Motor neuron (in vitro differentiated cells): ENCODE results near the gene DCHS1. TPM values are rescaled to one million over a fixed set of nuclear protein-coding genes. Genes with fewer than 3 reads are reported as not detected.
A peak's percentile ranks its signal among the peaks of the same experiment; 100 is the strongest.

Experiments
- ATAC-seq, 8 experiments: fragments of 200-7000 bp; cut with Tn5 transposase; replicated peaks in 6 of 8; 2 replicates each; pipeline ENCODE4 v1.8.0; 2021; ENCODE audit warnings: mild to moderate bottlenecking in 8 of 8, moderate library complexity in 8 of 8
- H3K27ac ChIP-seq, 2 donors: fragments of 250-450 bp; sonication (Bioruptor Pico); 2 replicates each; pipeline ENCODE4 v1.9.0; 2021; ENCODE audit warnings: antibody characterized with exemption in 2 of 2, mild to moderate bottlenecking in 2 of 2, moderate library complexity in 1 of 2
- H3K4me1 ChIP-seq, 2 donors: fragments of 250-450 bp; sonication (Bioruptor Pico); replicated peaks in 1 of 2; 2 replicates each; pipeline ENCODE4 v1.6.1; 2021; ENCODE audit warnings: antibody characterized with exemption in 2 of 2, mild to moderate bottlenecking in 2 of 2, moderate library complexity in 1 of 2
- H3K4me3 ChIP-seq, 5 donors: fragments of 250-450 bp; sonication (Bioruptor Pico); 2 replicates each; pipeline ENCODE4 v1.9.0; 2021; ENCODE audit warnings: antibody characterized with exemption in 5 of 5, mild to moderate bottlenecking in 5 of 5, moderate library complexity in 4 of 5
- WGBS, 10 experiments: fragments of 450-650 bp; shearing (Covaris generic); methylation state at CpG; one replicate each; pipeline ENCODE4 v1.0.0; 2022; 5-methylcytosine and 5-hydroxymethylcytosine counted together
- in situ Hi-C, 9 experiments: fragments of 400-800 bp; cut with MboI; loops; one replicate each; pipeline ENCODE4 v1.15.0; 2021; ENCODE audit warnings: low sequenced_read_pairs in 9 of 9, low pct_unique_long_range_greater_than_20kb in 2 of 9; ENCODE audit not compliant: unreplicated experiment in 9 of 9
- total RNA-seq, 8 experiments: library from RNA; unstranded; fragments of 300-600 nt; gene quantifications; 2 replicates each; pipeline versions ENCODE4 v1.2.3 to v1.2.4, GENCODE V29; 2022

The DCHS1 gene
- total RNA-seq, 8 experiments from 2014 or later = 3.9 to 45.4 (median 24.3) TPM

DNA sequence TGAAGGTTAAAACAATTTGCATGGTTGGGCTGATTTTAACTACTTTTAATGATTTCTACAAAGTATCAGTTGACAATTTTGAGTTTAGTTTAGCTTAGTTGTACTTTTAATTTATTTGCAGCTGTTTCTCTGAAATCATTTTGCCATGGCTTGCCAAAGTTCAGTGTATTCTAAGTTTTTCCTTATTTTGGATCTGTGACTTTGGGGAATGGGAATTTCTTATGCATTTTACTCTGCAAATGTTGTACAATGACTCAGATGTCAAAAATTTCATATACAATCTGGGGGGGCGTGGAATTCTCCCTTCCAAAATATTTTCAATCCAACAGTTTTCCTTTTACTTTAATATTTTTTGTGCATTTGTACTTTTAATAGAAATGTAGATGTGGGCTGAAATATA lies 8.9 kb upstream of the DCHS1 start:
- H3K4me3 ChIP-seq = no peak overlapping the region
- ATAC-seq = no peak
- H3K4me1 ChIP-seq = no peaks in the 10 kb centered on the region
- H3K27ac ChIP-seq = no peak overlapping the region
- 0% methylated on average over 1 of the region's 1 CpG; no CpG with 5 or more reads in 5 of the 10 experiments for WGBS, 10 experiments
- in situ Hi-C loops = no loop called here

GRCh38 chr11:6663794-6664469 lies 8.3 kb upstream of the DCHS1 start:
- peak in 2 of 8 experiments; percentile 35 to 53 for ATAC-seq
- Histone ChIP-seq H3K4me3 (no peak overlapping the region), H3K4me1 (no peaks in the 10 kb centered on the region), H3K27ac (no peak overlapping the region)
- 0 to 90% (median 75%) methylated on average over 1 to 2 of the region's 3 CpGs; no CpG with 5 or more reads in 5 of the 10 experiments for WGBS, 10 experiments
- in situ Hi-C loops = no loop called here

- WGBS, 10 experiments = 57 to 93% (median 84%) methylated on average over 1 to 3 of the region's 3 CpGs
- no peak overlapping the region for H3K4me3 ChIP-seq
- ATAC-seq = no peak
- in situ Hi-C loops = no loop called here
- no peak overlapping the region for H3K27ac ChIP-seq
- peaks cover 6 to 10% of the 10 kb centered on the region in 2 donors for H3K4me1 ChIP-seq
These were observed 5.1 kb upstream of the DCHS1 start for GRCh38 chr11:6660712-6661111.

DNA sequence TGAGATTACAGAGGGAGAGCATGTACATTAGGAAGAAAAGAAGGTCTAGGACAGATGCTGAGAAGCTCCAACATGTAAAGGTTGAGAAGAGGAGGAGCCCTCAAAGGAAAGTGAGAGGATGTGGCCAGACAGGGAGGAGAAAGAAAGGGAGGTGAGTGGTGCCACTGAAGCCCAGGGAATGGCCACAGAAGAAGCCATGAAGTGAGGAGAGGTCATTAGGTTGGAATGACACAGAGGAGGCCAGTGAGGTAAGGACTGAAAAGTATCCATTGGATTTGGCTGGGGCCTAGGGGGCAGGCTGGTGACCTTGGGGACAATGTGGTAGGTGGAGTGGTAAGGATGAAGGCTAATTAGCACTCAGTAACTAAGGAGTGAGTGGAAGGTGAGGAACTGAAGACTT lies 3.0 kb upstream of the DCHS1 start:
- no peak overlapping the region for H3K4me3 ChIP-seq
- in situ Hi-C loops = no loop called here
- no peak overlapping the region for H3K27ac ChIP-seq
- peaks cover 17 to 22% of the 10 kb centered on the region in 2 donors for H3K4me1 ChIP-seq
- no peak for ATAC-seq

DNA sequence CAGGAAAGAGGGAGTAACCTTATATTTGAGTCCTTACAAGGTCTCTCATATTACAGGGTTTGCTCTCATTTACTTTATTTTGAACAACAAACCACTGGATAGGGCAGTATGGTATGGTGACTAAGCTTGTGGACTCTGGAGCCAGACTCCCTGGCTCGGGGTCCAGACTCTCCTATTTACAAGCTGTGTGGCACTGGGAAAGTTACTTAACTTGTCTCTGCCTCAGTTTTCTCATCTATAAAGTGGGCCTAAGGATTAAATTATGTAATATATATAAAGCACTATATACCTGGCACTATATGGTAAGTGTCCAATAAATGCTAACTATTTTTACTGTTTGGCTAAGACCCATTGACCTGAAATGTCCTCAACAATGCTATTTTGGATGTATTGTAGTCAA lies 1.7 kb upstream of the DCHS1 start:
- ATAC-seq = no peak
- Histone ChIP-seq H3K4me1 (peaks cover 17 to 35% of the 10 kb centered on the region in 2 donors), H3K27ac (no peak overlapping the region), H3K4me3 (no peak overlapping the region)
- in situ Hi-C loops = no loop called here
- 0 to 100% (median 58%) methylated on average over 1 of the region's 1 CpG; no CpG with 5 or more reads in 4 of the 10 experiments for WGBS, 10 experiments

GRCh38 chr11:6656936-6657335 lies 1.3 kb upstream of the DCHS1 start:
- no peak for ATAC-seq
- in situ Hi-C loops = no loop called here
- Histone ChIP-seq H3K4me3 (peak overlapping the region; percentile 76 to 100 (median 88)), H3K27ac (peak overlapping the region in 1 of 2 donors; percentile 91), H3K4me1 (peaks cover 17 to 35% of the 10 kb centered on the region in 2 donors)
- WGBS, 10 experiments = 50 to 89% (median 72%) methylated on average over 2 to 4 of the region's 5 CpGs; no CpG with 5 or more reads in 4 of the 10 experiments

DNA sequence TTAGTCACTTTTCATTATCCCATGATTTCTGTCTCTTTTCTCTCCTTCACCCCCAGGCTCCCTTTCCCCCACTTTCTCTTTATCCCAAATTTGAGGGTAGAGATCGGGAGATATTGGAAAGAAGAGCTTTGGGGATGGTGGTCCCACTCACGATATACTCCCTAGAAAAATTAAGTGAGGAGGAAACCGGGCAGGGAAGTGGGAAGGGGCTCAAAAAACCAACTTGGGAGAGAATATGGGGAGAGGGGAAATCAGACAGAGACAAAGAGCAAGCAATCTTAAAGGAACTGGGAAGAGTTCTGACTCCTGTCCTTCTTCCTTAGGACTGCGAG lies 941 bp upstream of the DCHS1 start:
- WGBS, 10 experiments = 19 to 55% (median 42%) methylated on average over 2 to 4 of the region's 4 CpGs; no CpG with 5 or more reads in 1 of the 10 experiments
- no peak for ATAC-seq
- in situ Hi-C loops = no loop called here
- Histone ChIP-seq H3K4me1 (peaks cover 17 to 35% of the 10 kb centered on the region in 2 donors), H3K4me3 (peak overlapping the region; percentile 76 to 100 (median 88)), H3K27ac (peak overlapping the region; percentile 91 to 94)

GRCh38 chr11:6655020-6655789 lies 404 bp downstream of the DCHS1 start:
- WGBS, 10 experiments = 0 to 9% (median 0%) methylated on average over 1 to 4 of the region's 84 CpGs; no CpG with 5 or more reads in 7 of the 10 experiments
- in situ Hi-C loops = no loop called here
- Histone ChIP-seq H3K4me1 (peaks cover 17 to 35% of the 10 kb centered on the region in 2 donors), H3K4me3 (peak overlapping the region; percentile 76 to 100 (median 88)), H3K27ac (peak overlapping the region; percentile 94 to 97)
- peak; percentile 74 to 83 (median 77) for ATAC-seq

DNA sequence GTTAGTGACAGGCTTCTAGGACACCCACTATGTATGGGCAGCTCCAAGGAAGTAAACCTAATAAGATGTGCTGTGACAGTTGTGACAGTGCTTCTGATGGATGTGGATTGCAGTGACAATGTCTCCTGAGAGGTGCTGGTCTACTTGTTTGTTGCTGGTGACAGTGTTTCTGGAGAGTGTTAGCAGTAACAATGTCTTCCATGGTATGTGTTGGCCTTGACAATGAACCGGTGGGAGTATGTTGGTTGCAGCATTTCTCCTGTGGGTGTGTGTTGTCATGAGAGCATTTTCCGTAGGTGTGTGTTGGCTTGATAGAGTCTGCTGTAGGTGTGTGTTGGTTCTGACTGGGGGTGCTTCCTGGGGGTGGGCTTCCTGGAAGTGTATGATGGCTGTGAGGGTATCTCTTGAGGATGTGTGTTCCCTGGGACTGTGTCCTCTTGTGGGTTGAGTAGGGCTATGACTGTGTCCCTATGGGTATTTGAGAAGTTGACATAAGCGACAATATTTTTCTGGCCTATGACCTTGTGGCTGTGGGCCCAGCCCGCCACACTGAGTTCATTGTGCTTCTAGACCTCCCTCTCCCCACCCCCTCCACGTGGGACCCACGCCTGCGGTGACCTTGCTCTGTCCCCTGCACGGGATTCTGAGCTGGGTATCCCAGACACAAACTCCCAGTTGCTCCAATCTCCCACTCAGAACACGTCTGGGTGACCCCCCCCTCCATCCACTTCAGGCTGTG lies 1.2 kb downstream of the DCHS1 start:
- Histone ChIP-seq H3K4me1 (peaks cover 17 to 35% of the 10 kb centered on the region in 2 donors), H3K4me3 (peak overlapping the region; percentile 76 to 100 (median 88)), H3K27ac (peak overlapping the region; percentile 94 to 97)
- ATAC-seq = peak in 1 of 8 experiments; percentile 39
- in situ Hi-C loops = no loop called here
- 20 to 90% (median 67%) methylated on average over 1 to 6 of the region's 9 CpGs; no CpG with 5 or more reads in 5 of the 10 experiments for WGBS, 10 experiments

DNA sequence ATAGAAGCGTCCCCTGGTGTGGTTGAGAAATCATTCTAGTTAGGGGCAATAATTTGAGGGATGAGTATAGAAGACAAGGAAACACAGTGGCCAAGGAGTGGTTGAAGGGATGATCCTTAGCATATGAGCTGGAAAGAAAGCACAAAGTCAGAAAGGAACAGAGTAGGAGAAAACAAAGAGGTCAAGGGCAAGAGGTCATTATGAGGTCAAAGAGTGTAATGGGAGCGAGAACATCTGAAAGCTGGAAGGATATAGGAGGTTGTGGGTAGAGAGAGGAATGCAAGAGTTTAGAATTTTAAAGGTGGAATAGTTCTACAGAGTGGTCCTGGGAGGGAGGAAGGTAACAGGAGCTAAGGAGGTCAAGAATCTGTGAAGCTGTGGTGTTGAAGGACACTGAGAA lies 2.0 kb downstream of the DCHS1 start:
- ATAC-seq = no peak
- peak overlapping the region in 2 of 5 donors; percentile 85 to 100 for H3K4me3 ChIP-seq
- WGBS, 10 experiments = 58 to 100% (median 96%) methylated on average over 1 to 2 of the region's 2 CpGs
- peaks cover 17 to 35% of the 10 kb centered on the region in 2 donors for H3K4me1 ChIP-seq
- in situ Hi-C loops = no loop called here
- H3K27ac ChIP-seq = no peak overlapping the region

- ATAC-seq = no peak
- in situ Hi-C loops = no loop called here
- no peak overlapping the region for H3K4me3 ChIP-seq
These were observed 2.5 kb downstream of the DCHS1 start for GRCh38 chr11:6653097-6653496.

GRCh38 chr11:6652182-6652581 lies 3.4 kb downstream of the DCHS1 start:
- no peak for ATAC-seq
- in situ Hi-C loops = no loop called here
- H3K4me3 ChIP-seq = no peak overlapping the region
- no peak overlapping the region for H3K27ac ChIP-seq
- H3K4me1 ChIP-seq = peaks cover 23 to 45% of the 10 kb centered on the region in 2 donors
- 33 to 94% (median 68%) methylated on average over 2 to 3 of the region's 3 CpGs for WGBS, 10 experiments

More at GRCh38 chr11:6653097-6653496, 2.5 kb downstream of the DCHS1 start:
- peaks cover 17 to 37% of the 10 kb centered on the region in 2 donors for H3K4me1 ChIP-seq
- WGBS, 10 experiments = 100% methylated on average over 1 of the region's 1 CpG; no CpG with 5 or more reads in 7 of the 10 experiments
- H3K27ac ChIP-seq = no peak overlapping the region

- no peak for ATAC-seq
- 46 to 96% (median 83%) methylated on average over 2 to 6 of the region's 6 CpGs; no CpG with 5 or more reads in 2 of the 10 experiments for WGBS, 10 experiments
- H3K27ac ChIP-seq = no peak overlapping the region
- in situ Hi-C loops = no loop called here
- H3K4me1 ChIP-seq = peaks cover 30 to 44% of the 10 kb centered on the region in 2 donors
- H3K4me3 ChIP-seq = no peak overlapping the region
These were observed 4.6 kb downstream of the DCHS1 start for GRCh38 chr11:6650980-6651379.
